GM20431 (cell line): Measurements from ENCODE around the gene HDAC1.
"Not testable (repeated sequence)": the region's sequence is repeated elsewhere in the genome, so short reads cannot be mapped to it uniquely, and the experiment has no call there.

Source experiments
- in situ Hi-C: fragments of 300-500 bp; cut with MseI, MboI; formaldehyde crosslinking; loops from one replicate; pipeline ENCODE4 v1.15.0; 2020; ENCODE audit warnings: low sequenced_read_pairs; ENCODE audit not compliant: unreplicated experiment

HDAC1 gene

DNA sequence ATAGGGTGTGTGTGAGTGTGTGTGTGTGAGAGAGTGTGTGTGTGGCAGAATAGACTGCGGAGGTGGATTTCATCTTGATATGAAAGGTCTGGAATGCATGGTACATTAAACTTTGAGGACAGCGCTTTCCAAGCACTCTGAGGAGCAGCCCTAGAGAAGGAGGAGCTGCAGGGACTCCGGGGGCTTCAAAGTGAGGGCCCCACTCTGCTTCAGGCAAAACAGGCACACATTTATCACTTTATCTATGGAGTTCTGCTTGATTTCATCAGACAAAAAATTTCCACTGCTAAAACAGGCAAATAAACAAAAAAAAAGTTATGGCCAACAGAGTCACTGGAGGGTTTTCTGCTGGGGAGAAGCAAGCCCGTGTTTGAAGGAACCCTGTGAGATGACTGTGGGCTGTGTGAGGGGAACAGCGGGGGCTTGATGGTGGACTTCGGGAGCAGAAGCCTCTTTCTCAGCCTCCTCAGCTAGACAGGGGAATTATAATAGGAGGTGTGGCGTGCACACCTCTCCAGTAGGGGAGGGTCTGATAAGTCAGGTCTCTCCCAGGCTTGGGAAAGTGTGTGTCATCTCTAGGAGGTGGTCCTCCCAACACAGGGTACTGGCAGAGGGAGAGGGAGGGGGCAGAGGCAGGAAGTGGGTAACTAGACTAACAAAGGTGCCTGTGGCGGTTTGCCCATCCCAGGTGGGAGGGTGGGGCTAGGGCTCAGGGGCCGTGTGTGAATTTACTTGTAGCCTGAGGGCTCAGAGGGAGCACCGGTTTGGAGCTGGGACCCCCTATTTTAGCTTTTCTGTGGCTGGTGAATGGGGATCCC, 18.3 kb upstream of the HDAC1 start:
- in situ Hi-C loops = no loop called here

DNA sequence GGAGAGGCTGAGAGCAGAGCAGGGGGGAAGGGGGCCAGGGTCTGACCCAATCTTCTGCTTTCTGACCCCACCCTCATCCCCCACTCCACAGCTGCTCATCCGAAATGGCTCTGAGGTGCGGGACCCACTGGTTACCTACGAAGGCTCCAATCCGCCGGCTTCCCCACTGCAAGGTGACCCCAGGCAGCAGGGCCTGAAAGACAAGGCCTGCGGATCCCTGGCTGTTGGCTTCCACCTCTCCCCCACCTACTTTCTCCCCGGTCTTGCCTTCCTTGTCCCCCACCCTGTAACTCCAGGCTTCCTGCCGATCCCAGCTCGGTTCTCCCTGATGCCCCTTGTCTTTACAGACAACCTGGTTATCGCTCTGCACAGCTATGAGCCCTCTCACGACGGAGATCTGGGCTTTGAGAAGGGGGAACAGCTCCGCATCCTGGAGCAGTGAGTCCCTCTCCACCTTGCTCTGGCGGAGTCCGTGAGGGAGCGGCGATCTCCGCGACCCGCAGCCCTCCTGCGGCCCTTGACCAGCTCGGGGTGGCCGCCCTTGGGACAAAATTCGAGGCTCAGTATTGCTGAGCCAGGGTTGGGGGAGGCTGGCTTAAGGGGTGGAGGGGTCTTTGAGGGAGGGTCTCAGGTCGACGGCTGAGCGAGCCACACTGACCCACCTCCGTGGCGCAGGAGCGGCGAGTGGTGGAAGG, 17.1 kb upstream of the HDAC1 start:
- in situ Hi-C loops = no loop called here

DNA sequence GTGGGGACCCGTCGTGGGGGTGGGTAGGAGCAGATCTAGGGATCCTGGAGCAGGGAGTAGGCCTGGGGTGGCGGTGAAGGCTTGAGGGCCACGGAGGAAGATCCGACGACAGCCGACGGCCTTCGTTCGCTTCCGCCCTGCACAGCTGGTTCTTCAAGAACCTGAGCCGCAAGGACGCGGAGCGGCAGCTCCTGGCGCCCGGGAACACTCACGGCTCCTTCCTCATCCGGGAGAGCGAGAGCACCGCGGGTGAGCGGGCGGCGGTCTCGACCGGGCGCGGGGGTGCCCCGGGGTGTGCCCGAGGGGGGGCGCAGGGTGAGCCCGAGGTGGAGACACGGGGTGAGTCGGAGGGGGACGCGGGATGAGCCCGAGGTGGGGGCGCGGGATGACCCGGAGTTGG, 16.5 kb upstream of the HDAC1 start:
- in situ Hi-C loops = no loop called here

DNA sequence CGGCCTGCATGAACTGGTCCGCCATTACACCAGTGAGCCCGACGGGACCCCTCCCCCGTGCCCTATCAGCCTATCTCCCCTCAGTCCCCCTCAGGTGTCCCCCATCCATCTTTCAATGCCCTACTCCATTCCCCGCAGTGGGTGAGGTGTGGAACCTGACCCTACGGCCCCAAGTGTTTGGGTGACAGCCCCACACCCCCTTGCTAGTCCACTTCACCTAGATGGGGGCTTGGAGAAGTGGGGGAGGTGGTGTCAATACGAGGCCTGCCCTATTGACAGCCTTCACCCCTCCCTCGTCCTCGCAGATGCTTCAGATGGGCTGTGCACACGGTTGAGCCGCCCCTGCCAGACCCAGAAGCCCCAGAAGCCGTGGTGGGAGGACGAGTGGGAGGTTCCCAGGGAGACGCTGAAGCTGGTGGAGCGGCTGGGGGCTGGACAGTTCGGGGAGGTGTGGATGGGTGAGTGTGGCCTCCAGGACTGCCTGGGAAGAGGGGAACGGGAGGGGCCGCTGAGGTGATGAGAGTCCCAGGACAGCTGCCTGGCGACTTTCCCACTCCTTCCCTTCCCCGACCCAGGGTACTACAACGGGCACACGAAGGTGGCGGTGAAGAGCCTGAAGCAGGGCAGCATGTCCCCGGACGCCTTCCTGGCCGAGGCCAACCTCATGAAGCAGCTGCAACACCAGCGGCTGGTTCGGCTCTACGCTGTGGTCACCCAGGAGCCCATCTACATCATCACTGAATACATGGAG, 15.7 kb upstream of the HDAC1 start:
- in situ Hi-C loops = no loop called here

DNA sequence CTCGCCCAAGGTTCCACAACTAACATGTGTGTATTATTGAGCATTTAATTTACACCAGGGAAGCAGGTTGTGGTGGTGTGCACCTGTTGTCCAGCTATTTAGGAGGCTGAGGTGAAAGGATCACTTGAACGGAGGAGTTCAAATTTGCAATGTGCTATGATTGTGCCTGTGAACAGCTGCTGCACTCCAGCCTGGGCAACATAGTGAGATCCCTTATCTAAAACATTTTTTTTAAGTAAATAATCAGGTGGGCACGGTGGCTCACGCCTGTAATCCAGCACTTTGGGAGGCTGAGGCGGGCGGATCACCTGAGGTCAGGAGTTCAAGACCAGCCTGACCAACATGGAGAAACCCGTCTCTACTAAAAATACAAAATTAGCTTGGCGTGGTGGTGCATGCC, 7.1 kb upstream of the HDAC1 start:
- in situ Hi-C loops = not testable (repeated sequence)

DNA sequence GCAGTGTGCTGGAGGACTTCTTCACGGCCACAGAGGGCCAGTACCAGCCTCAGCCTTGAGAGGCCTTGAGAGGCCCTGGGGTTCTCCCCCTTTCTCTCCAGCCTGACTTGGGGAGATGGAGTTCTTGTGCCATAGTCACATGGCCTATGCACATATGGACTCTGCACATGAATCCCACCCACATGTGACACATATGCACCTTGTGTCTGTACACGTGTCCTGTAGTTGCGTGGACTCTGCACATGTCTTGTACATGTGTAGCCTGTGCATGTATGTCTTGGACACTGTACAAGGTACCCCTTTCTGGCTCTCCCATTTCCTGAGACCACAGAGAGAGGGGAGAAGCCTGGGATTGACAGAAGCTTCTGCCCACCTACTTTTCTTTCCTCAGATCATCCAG, 6.2 kb upstream of the HDAC1 start:
- in situ Hi-C loops = no loop called here

DNA sequence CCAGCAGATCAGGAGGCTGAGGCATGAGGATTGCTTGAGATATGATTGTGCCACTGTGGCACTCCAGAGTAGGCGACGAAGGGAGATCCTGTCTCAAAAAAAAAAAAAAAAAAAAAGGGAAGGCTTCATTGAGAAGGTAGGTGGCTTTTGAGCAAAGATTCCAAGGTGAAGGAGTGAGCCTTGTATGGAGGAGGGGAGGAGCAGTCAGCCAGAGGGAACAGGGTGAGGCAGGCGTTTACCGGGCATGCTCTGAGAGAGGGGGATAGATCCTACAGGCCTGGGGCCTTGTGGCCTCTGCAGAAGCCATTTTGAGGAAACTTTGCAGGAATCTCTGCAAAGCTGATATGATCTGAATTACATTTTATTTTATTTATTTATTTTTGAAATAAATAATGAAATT, 5.1 kb upstream of the HDAC1 start:
- in situ Hi-C loops = no loop called here

DNA sequence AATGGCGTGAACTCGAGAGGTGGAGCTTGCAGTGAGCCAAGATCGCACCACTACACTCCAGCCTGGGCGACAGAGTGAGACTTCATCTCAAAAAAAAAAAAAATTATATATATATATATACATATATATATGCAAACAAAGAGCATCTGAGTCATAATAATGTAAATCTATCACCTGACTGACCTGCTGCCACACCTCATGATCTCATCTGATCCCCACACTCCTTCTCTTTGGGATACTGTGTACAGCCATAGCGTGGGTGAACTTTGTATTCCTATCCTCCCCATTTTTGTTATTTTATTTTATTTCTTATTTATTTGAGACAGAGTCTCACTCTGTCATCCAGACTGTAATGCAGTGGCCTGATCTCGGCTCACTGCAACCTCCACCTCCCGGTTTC, 2.6 kb upstream of the HDAC1 start:
- in situ Hi-C loops = no loop called here

DNA sequence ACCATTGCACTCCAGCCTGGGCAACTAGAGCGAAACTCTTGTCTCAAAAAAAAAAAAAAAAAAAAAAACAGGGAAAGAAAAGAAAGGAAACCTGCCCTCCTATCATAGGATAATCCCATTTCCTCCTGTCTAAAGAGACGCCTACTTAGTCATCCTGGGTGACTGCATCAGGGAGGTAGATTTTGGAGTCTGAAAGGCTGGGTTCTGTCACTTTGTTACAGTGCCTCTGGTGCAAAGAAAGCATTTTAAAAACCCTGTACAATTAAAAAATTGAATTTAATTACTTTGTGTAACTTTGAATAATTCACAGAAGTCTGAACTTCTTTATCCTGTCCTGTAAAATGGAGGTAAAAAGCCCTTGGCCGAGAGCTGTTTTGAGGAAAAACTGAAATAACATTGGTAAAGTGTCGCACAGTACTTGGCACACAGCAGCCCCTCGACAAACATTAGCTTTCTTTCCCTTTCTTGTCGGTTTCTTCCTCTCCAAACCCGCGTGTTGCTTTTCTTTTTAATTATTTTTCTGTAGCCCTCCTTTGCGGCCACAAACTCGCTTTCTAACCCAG, 657 bp upstream of the HDAC1 start:
- in situ Hi-C loops = no loop called here

DNA sequence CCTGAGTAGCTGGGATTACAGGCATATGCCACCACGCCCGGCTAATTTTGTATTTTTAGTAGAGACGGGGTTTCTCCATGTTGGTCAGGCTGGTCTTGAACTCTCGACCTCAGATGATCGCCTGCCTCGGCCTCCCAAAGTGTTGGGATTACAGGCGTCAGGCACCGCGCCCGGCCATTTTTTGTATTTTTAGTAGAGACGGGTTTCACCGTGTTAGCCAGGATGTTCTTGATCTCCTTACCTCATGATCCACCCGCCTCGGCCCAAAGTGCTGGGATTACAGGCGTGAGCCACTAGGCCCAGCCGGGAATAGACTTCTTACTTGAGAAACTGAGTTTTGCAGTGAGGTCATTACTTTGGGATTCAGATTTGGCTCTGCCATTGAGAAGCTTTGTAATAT, 6.3 kb downstream of the HDAC1 start:
- in situ Hi-C loops = not testable (repeated sequence)

DNA sequence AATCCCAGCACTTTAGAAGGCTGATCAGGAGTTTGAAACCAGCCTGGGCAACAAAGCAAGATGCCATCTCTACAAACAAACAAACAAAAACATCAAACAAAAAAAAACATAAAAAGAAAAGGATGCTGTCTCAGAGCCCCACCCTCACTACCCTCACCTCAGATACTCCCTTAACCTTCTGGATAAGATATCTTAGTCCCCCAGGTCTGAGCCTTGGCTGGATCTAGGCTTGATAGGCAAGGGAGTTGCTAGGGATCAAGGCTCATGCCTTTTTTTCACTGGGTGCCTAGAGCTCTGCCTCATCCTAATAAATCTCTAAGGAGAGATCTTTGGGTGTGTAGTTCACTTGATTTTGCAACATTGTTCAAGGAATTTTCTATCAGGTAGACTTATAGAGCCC, 7.4 kb downstream of the HDAC1 start:
- in situ Hi-C loops = no loop called here

DNA sequence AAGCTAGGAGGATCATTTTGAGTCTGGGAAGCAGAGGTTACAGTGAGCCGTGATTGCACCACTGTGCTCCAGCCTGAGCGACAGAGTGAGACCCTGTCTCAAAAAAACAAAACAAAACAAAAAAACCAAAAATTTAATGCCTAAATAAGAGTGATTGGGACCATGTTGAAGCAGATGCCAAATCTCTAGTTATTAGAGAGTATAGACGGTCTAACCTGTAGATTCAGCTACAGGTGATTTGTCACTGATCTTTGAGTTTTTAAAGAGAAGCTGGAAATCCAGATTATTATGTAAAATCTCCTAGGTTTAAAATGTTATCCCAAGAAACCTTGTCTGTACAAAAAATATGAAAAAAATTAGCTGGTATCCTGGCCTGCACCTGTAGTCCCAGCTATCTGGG, 11.5 kb downstream of the HDAC1 start:
- in situ Hi-C loops = no loop called here

DNA sequence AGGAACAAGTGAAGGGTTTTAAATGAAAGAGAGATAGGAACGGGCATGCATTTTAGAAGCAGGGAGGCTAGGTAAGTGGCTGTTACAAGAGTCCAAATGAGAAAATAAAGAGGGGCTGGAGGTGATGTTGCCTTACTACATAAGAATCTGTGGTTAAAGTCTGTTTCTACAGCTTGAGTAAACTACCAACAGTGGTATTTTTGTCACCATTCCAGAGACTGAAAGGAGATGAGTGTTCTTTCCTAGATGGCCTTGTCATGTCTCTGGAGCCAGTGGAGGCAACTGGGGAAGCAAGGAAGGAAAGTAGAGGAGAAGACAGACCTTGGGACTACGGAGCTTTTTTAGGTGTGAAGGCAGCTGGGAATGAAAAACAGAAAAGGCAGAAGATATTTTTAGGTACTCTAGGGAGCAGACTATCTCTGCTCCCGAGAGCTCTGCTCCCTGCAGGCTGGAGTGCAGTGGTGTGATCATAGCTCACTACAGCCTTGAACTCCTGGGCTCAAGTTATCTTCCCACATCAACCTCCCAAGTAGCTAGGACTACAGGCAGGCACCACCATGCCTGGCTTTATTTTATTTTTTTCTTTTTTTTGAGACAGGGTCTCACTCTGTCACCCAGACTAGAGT, 12.2 kb downstream of the HDAC1 start:
- in situ Hi-C loops = no loop called here

DNA sequence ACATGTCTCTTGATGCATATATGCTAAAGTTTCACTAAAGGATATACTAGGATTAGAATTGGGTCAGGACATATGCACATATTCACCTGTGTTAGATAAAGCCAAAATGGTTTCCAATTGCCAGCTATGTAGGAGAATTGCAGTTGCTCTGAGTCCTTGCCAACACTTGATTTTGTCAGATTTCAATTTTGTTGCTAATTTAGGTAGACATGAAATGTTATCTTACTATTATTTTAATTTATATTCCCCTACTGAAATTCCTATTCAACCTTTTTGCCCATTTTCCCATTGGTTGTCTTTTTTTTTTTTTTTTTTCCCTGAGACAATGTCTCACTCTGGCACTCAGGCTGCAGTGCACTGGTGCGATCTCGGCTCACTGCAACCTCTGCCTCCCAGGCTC, 13.4 kb downstream of the HDAC1 start:
- in situ Hi-C loops = no loop called here

DNA sequence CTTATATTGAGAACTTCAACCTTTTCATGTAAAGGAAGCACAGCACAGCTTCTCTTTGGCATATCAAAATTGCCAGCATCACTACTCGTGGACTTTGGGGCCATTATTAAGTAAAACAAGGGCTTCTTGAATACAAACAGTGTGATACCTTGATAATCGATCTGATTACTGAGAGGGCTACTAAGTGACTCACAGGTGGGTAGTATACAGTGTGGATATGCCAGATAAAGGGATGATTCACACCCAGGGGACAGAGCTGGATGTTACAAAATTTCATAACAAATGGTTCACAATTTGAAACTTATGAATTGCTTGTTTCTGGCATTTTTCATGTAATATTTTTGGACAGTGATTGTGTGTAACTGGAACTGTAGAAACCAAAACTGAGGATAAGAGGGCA, 15.4 kb downstream of the HDAC1 start:
- in situ Hi-C loops = no loop called here

DNA sequence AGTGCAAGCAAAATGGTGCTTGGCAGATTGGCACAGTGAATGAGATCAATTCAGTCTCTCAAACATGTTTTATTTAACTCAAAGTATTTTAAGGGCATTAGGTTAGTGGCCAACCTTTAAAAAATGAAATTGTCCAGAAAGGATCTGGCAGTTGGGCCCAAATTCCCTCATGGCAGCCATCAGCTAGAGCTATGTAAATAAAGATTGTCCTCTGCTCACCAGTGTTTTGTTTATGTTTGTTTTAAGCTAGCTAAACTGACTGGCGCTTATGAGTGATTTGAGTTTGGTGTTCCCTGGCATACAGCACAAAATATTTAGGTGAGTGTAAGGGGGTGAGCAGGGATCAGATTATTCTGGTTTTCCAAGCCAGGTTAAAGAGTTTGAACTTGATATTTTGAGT, 18.1 kb downstream of the HDAC1 start:
- in situ Hi-C loops = no loop called here

DNA sequence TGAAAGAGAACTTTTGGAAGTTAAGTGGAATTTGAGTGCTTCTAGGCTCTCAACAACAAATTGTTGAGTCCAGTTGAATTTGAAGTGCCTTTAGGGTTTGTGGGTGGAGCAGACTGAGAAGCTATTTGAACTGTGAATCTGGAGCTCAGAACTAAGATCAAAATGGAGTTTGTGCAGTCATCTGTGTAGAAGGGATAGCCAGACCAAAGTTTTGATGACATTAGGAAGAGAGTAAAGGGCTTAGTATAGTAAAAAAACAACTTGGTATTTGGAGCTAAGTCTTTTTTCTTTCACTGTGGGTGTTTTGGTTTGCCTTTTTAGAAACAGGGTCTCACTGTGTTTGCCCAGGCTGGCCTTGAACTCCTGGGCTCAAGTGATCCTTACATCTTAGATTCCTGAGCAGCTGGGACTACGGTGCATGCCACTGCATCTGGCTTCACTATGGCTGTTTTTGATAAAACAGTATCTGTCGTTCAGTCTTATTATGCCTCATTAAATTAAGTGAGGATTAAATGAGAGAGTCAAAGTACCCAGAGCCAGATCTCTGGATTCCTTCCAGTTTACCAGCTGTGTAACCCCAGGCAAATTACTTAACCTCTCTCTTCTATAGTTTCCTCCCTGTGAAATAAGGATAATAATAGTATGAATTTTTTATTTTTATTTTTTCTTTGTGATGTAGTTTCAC, 20.0 kb downstream of the HDAC1 start:
- in situ Hi-C loops = no loop called here

DNA sequence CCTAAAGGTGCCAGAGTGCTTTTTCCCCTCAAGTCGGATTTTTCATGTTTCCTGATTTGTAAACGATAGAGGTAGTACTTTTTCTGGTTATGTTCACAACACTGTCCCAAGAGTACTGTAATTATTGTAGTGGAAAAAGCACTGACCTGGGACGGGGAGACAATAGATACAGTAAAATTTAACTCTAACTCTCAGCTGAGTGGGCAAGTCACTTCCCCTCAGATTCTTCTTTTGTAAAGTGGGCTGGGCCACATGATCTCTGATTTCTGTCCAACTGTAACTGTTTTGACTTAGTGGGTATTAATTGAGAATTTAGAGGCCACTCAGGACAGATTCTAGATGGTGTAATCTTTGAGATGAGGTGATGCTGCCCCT, 25.0 kb downstream of the HDAC1 start:
- in situ Hi-C loops = no loop called here

DNA sequence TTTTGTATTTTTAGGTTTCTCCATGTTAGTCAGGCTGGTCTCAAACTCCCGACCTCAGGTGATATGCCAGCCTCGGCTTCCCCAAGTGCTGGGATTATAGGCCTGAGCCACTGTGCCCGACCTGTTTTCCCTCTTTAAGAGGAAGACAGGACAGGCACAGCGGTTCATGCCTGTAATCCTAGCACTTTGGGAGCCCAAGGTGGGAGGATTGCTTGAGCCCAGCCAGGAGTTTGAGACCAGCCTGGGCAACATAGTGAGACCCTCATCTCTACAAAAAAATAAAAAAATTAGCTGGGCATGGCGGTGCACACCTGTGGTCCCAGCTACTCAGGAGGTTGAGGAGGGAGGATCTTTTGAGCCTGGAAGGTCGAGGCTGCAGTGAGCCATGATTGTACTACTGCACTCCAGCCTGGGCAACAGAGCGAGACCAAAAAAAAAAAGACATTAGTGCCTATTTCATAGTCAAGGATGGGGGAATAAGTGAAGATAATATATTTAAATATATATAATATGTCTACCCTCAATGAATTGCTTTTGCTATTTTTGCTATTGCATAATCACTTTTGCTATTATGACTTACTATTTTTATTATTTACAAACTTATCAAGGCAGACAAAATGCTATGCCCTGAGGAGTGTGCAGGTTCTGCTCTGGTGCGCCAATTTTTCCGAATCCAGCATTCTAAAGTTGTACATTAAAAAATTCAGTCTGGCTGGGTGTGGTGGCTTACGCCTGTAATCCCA, 26.4 kb downstream of the HDAC1 start:
- in situ Hi-C loops = no loop called here
